Adrenal gland (tissue), 5 donors: ENCODE data around the gene CTPS2.

Source experiments
- POLR2A ChIP-seq, 2 donors: fragments of 450-650 bp; IDR thresholded peaks; one replicate each; pipeline ENCODE4 v1.6.1; 2017; ENCODE audit warnings: antibody characterized with exemption in 2 of 2, mild to moderate bottlenecking in 2 of 2, moderate library complexity in 1 of 2
- TF ChIP-seq, protein P1 (sequence below), 6 experiments: fragments of 450-650 bp in 4 of 6; fragments of 200-600 bp in 2 of 6; sonication (generic) in 1 of 6; IDR thresholded peaks; 1 replicate in 5 of 6; 2 replicates in 1 of 6; pipeline versions ENCODE4 v1.5.1 to v1.8.0; 2016 to 2021; ENCODE audit warnings: antibody characterized with exemption in 6 of 6, mild to moderate bottlenecking in 2 of 6, moderate library complexity in 1 of 6
- donor health status: DM: no; HTN: no; CAD: no.

- no peak for TF ChIP-seq POLR2A (IDR thresholded peaks at IDR 0.05)
- TF ChIP-seq, protein P1, sequence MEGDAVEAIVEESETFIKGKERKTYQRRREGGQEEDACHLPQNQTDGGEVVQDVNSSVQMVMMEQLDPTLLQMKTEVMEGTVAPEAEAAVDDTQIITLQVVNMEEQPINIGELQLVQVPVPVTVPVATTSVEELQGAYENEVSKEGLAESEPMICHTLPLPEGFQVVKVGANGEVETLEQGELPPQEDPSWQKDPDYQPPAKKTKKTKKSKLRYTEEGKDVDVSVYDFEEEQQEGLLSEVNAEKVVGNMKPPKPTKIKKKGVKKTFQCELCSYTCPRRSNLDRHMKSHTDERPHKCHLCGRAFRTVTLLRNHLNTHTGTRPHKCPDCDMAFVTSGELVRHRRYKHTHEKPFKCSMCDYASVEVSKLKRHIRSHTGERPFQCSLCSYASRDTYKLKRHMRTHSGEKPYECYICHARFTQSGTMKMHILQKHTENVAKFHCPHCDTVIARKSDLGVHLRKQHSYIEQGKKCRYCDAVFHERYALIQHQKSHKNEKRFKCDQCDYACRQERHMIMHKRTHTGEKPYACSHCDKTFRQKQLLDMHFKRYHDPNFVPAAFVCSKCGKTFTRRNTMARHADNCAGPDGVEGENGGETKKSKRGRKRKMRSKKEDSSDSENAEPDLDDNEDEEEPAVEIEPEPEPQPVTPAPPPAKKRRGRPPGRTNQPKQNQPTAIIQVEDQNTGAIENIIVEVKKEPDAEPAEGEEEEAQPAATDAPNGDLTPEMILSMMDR (IDR thresholded peaks at IDR 0.05), result no peak
Measured at GRCh38 chrX:16589211-16589610, 123.3 kb downstream of the CTPS2 start.
